HG03060 (cell line): ENCODE measurements around the gene MAST4.

ENCODE experiments used
- ATAC-seq: cut with Tn5 transposase; IDR thresholded peaks from one replicate; pipeline ENCODE4 v1.9.1; 2021; ENCODE audit warnings: low read depth, moderate number of reproducible peaks; ENCODE audit not compliant: unreplicated experiment

Gene MAST4

GRCh38 chr5:66864240-66864884 lies 268.2 kb downstream of the MAST4 start:
- no peak for ATAC-seq

GRCh38 chr5:66867618-66868322 lies 271.6 kb downstream of the MAST4 start:
- no peak for ATAC-seq

- no peak for ATAC-seq
Observed at GRCh38 chr5:66869347-66869746, 273.2 kb downstream of the MAST4 start.

- ATAC-seq: no peak
Observed at GRCh38 chr5:66870708-66871107, 274.5 kb downstream of the MAST4 start.

GRCh38 chr5:66871651-66872050 lies 275.5 kb downstream of the MAST4 start:
- ATAC-seq: no peak

GRCh38 chr5:66872736-66873331 lies 276.6 kb downstream of the MAST4 start:
- ATAC-seq: no peak

- ATAC-seq: no peak
Observed at GRCh38 chr5:66874004-66874403, 277.8 kb downstream of the MAST4 start.

GRCh38 chr5:66875315-66875714 lies 279.1 kb downstream of the MAST4 start:
- no peak for ATAC-seq

GRCh38 chr5:66876266-66876807 lies 280.1 kb downstream of the MAST4 start:
- no peak for ATAC-seq

- ATAC-seq: no peak
Observed at GRCh38 chr5:66877843-66878242, 281.6 kb downstream of the MAST4 start.

- no peak for ATAC-seq
Observed at GRCh38 chr5:66880401-66880800, 284.2 kb downstream of the MAST4 start.

- ATAC-seq: no peak
Observed at GRCh38 chr5:66881480-66882161, 285.4 kb downstream of the MAST4 start.

GRCh38 chr5:66882606-66883227 lies 286.5 kb downstream of the MAST4 start:
- ATAC-seq: peak; percentile 60

GRCh38 chr5:66884564-66885243 lies 288.5 kb downstream of the MAST4 start:
- ATAC-seq: no peak

- no peak for ATAC-seq
Observed at GRCh38 chr5:66886941-66887340, 290.7 kb downstream of the MAST4 start.

GRCh38 chr5:66888613-66889012 lies 292.4 kb downstream of the MAST4 start:
- no peak for ATAC-seq

GRCh38 chr5:66889056-66889455 lies 292.9 kb downstream of the MAST4 start:
- ATAC-seq: no peak

GRCh38 chr5:66889524-66889923 lies 293.3 kb downstream of the MAST4 start:
- ATAC-seq: no peak

GRCh38 chr5:66891184-66891925 lies 295.2 kb downstream of the MAST4 start:
- ATAC-seq: no peak
